Kidney (tissue), 14 donors: ENCODE measurements around the gene TAAR1. TPM values are rescaled to one million over a fixed set of nuclear protein-coding genes. Genes with fewer than 3 reads are reported as not detected.

Experiments
- DNase-seq, 5 donors: peaks; one replicate each; pipeline ENCODE4 v3.0.0-alpha.2; 2013 to 2020
- FAIRE-seq: peaks from 2 replicates; lab custom pipeline; 2012; peaks lifted over from hg19 to GRCh38; lab: Jason Lieb, UNC
- H3K27ac ChIP-seq, 2 donors: one replicate each; pipeline ENCODE4 v1.7.0; 2013; ENCODE audit warnings: low read depth in 2 of 2, low read length in 2 of 2, inconsistent platforms in 1 of 2
- H3K27me3 ChIP-seq: one replicate; pipeline ENCODE4 v1.7.1; 2013; ENCODE audit warnings: low read length, inconsistent platforms; ENCODE audit not compliant: control insufficient read depth, insufficient read depth
- H3K36me3 ChIP-seq, 3 donors: one replicate each; pipeline versions ENCODE4 v1.7.0 to v1.7.1; 2013; ENCODE audit warnings: low read length in 3 of 3, control low read depth in 1 of 3, inconsistent platforms in 1 of 3; ENCODE audit not compliant: insufficient read depth in 3 of 3, control insufficient read depth in 2 of 3
- H3K4me1 ChIP-seq, 3 donors: one replicate each; pipeline versions ENCODE4 v1.7.0 to v1.7.1; 2013; ENCODE audit warnings: low read length in 3 of 3, inconsistent platforms in 1 of 3, low read depth in 1 of 3; ENCODE audit not compliant: control insufficient read depth in 2 of 3, insufficient read depth in 2 of 3
- H3K4me3 ChIP-seq, 3 donors: one replicate each; pipeline versions ENCODE4 v1.7.0 to v1.8.1; 2013; ENCODE audit warnings: low read length in 3 of 3, control low read depth in 1 of 3, inconsistent platforms in 1 of 3
- H3K9ac ChIP-seq, 3 donors: one replicate each; pipeline versions ENCODE4 v1.7.0 to v1.7.1; 2013; ENCODE audit warnings: low read length in 3 of 3, control low read depth in 1 of 3, inconsistent platforms in 1 of 3
- H3K9me3 ChIP-seq, 3 donors: one replicate each; pipeline versions ENCODE4 v1.7.0 to v1.7.1; 2013; ENCODE audit warnings: low read length in 3 of 3, control low read depth in 1 of 3, inconsistent platforms in 1 of 3; ENCODE audit not compliant: control insufficient read depth in 2 of 3, insufficient read depth in 1 of 3
- intact Hi-C: fragments of 100-400 bp; cut with DNase I; formaldehyde crosslinking; loops from one replicate; pipeline ENCODE4 v1.11.1; 2022
- polyA plus RNA-seq: library from polyadenylated mRNA; stranded (reverse); fragments of 350-450 nt; fragmentation: Illumina TruSeq; extraction: RNeasy Lipid Tissue Mini Kit (QIAGEN cat#74804); gene quantifications from one replicate; pipeline ENCODE4 v1.2.3, GENCODE V29; 2014; ENCODE audit warnings: low read depth, low replicate concordance; ENCODE audit not compliant: insufficient read depth
- total RNA-seq: library from RNA; stranded (reverse); fragmentation: NEBNext Ultra II Directional; extraction: Animal tissue kit (Norgen Biotek cat#: 25700); gene quantifications from one replicate; pipeline ENCODE4 v1.2.1, GENCODE V29; 2021
- TF ChIP-seq, protein P1 (sequence below): IDR thresholded peaks from 3 replicates; pipeline ENCODE4 v1.5.1; 2012; ENCODE audit warnings: mild to moderate bottlenecking, moderate library complexity, borderline replicate concordance; ENCODE audit not compliant: insufficient read depth; ENCODE audit errors: extremely low read depth
- donor health status: control.
- donor health status: control.
- donor health status: control.
- donor health status: control.
- donor health status: control.
- donor health status: DM: yes; HTN: yes; CAD: no.
- donor health status: Normal renal cell carcinoma (clear cell type).

Gene TAAR1
- total and polyA plus RNA-seq, 2 donors from 2014 or later = not detected

DNA sequence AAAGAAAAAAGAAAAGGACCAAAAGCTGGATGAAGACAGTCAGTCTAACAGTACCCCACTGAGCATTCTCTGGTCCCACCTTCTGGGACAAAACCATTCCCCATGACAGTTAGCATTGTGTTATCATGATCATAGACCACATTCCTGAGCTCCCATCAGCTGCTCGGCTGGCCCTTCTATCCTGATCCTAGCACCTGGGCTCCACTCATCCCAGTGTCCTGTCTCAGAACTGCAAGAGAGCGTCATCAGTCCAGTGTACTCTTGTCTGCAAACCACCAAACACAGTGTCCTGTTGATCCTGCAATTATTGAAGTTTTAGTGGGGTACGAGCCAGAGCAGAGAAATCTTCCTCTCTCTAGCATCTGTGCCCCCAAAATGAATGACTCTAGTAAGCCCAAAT, 16.0 kb upstream of the TAAR1 start:
- no peak for DNase-seq
- H3K9me3 ChIP-seq = no peaks in the 10 kb centered on the region
- no peak overlapping the region for H3K27ac ChIP-seq
- H3K36me3 ChIP-seq = no peaks in the 10 kb centered on the region
- no peak for FAIRE-seq
- peaks cover 0 to under 1% (median 0%) of the 10 kb centered on the region in 3 donors for H3K4me1 ChIP-seq
- TF ChIP-seq, protein P1, sequence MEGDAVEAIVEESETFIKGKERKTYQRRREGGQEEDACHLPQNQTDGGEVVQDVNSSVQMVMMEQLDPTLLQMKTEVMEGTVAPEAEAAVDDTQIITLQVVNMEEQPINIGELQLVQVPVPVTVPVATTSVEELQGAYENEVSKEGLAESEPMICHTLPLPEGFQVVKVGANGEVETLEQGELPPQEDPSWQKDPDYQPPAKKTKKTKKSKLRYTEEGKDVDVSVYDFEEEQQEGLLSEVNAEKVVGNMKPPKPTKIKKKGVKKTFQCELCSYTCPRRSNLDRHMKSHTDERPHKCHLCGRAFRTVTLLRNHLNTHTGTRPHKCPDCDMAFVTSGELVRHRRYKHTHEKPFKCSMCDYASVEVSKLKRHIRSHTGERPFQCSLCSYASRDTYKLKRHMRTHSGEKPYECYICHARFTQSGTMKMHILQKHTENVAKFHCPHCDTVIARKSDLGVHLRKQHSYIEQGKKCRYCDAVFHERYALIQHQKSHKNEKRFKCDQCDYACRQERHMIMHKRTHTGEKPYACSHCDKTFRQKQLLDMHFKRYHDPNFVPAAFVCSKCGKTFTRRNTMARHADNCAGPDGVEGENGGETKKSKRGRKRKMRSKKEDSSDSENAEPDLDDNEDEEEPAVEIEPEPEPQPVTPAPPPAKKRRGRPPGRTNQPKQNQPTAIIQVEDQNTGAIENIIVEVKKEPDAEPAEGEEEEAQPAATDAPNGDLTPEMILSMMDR = no peak
- no peaks in the 10 kb centered on the region for H3K27me3 ChIP-seq
- H3K9ac ChIP-seq = no peak overlapping the region
- intact Hi-C loops = no loop called here
- no peak overlapping the region for H3K4me3 ChIP-seq

DNA sequence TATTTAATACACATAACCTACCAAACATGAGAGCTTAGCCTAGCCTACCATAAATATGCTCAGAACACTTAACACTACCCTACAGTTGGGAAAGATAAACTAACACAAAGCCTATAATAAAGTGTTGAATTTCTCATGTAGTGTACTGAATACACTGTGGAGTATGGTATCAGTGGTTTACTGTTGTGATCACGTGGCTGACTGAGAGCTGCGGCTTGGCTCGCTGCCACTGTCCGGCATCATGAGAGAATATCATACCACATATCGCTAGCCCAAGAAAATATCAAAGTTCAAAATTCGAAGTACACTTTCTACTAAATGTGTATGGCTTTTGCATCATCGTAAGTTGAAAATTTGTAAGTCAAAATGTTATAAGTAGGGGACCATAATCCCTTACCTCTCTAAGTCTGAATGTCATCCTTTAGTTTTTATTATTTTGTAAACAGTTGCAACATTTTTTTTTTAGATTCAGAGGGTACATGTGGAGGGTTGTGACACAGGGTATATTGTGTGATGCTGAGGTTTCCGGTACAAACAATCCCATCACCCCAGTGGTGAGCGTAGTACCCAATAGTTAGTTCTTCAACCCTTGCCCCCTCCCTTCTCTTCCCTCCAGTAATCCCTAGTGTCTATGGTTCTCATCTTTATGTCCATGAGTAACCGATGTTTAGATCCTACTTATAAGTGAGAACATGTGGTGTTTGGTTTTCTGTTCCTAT, 14.6 kb upstream of the TAAR1 start:
- Histone ChIP-seq H3K36me3 (no peaks in the 10 kb centered on the region), H3K4me3 (no peak overlapping the region), H3K27me3 (no peaks in the 10 kb centered on the region), H3K9me3 (no peaks in the 10 kb centered on the region), H3K27ac (no peak overlapping the region), H3K9ac (no peak overlapping the region), H3K4me1 (peaks cover 0 to 2% (median 0%) of the 10 kb centered on the region in 3 donors)
- DNase-seq = no peak
- TF ChIP-seq, protein P1 = no peak
- intact Hi-C loops = no loop called here
- FAIRE-seq = no peak

DNA sequence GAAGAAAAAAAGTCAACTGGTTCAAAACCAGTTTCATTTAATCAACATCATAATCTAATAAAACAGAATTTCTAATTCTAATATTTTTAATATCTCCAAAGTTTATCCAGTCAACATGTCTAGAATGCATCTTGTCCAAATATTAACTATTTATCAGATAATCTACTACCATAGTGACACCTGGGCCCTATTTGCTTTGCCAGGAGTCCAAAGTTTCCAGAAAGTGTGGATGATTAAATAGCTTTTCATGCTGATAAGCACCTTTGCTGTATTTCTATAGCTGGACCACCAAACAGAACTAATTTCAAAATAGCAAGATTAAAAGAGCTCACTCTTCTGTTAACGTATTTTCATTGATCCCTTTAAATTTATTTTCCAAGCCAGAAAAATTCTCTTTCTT, 12.3 kb upstream of the TAAR1 start:
- peaks cover 0 to 2% (median 0%) of the 10 kb centered on the region in 3 donors for H3K4me1 ChIP-seq
- intact Hi-C loops = no loop called here
- no peak overlapping the region for H3K4me3 ChIP-seq
- TF ChIP-seq, protein P1 = no peak
- no peak overlapping the region for H3K9ac ChIP-seq
- no peaks in the 10 kb centered on the region for H3K36me3 ChIP-seq
- DNase-seq (no peak), FAIRE-seq (no peak)
- no peaks in the 10 kb centered on the region for H3K9me3 ChIP-seq
- H3K27me3 ChIP-seq = no peaks in the 10 kb centered on the region
- H3K27ac ChIP-seq = no peak overlapping the region
